Osteocyte (in vitro differentiated cells): ENCODE data around the gene KASH5. TPM values are rescaled to one million over a fixed set of nuclear protein-coding genes. Genes with fewer than 3 reads are reported as not detected.

Experiments used
- DNase-seq: peaks from one replicate; pipeline ENCODE4 v3.0.0; 2021; ENCODE audit warnings: mixed read lengths; ENCODE audit not compliant: unreplicated experiment; ENCODE audit errors: extremely low spot score
- H3K27ac Mint-ChIP-seq: one replicate; pipeline ENCODE4 v1.8.0; 2021; ENCODE audit warnings: mild to moderate bottlenecking, mixed read lengths; ENCODE audit not compliant: unreplicated experiment
- H3K27me3 Mint-ChIP-seq: one replicate; pipeline ENCODE4 v1.8.0; 2021; ENCODE audit warnings: mixed read lengths; ENCODE audit not compliant: unreplicated experiment
- H3K36me3 Mint-ChIP-seq: one replicate; pipeline ENCODE4 v1.8.0; 2021; ENCODE audit warnings: mixed read lengths; ENCODE audit not compliant: unreplicated experiment
- H3K4me1 Mint-ChIP-seq: one replicate; pipeline ENCODE4 v1.8.0; 2021; ENCODE audit warnings: mixed read lengths; ENCODE audit not compliant: unreplicated experiment
- H3K4me3 Mint-ChIP-seq: one replicate; pipeline ENCODE4 v1.8.0; 2021; ENCODE audit warnings: mild to moderate bottlenecking, moderate library complexity, mixed read lengths; ENCODE audit not compliant: unreplicated experiment
- H3K9me3 Mint-ChIP-seq: one replicate; pipeline ENCODE4 v1.8.0; 2021; ENCODE audit warnings: mixed read lengths; ENCODE audit not compliant: unreplicated experiment
- CTCF ChIP-seq: fragments of 200-600 bp; sonication (generic); IDR thresholded peaks from 2 replicates; pipeline ENCODE4 v1.5.0; 2021; ENCODE audit warnings: antibody characterized with exemption, mild to moderate bottlenecking, moderate library complexity
- total RNA-seq: library from RNA; stranded (reverse); gene quantifications from 2 replicates; pipeline ENCODE4 v1.2.1, GENCODE V29; 2021

The KASH5 gene
- total RNA-seq, 1 donor from 2014 or later = not detected

GRCh38 chr19:49391581-49392399, 3.7 kb downstream of the KASH5 start:
- H3K4me1 Mint-ChIP-seq = peaks cover 2% of the 10 kb centered on the region

GRCh38 chr19:49393881-49394280, 5.8 kb downstream of the KASH5 start:
- H3K27ac Mint-ChIP-seq = no peak overlapping the region
- no peaks in the 10 kb centered on the region for H3K9me3 Mint-ChIP-seq
- no peaks in the 10 kb centered on the region for H3K36me3 Mint-ChIP-seq
- DNase-seq = no peak
- H3K4me1 Mint-ChIP-seq = peaks cover 2% of the 10 kb centered on the region
- peaks cover 16% of the 10 kb centered on the region for H3K27me3 Mint-ChIP-seq
- no peak for TF ChIP-seq CTCF
- H3K4me3 Mint-ChIP-seq = no peak overlapping the region

More at GRCh38 chr19:49391581-49392399, 3.7 kb downstream of the KASH5 start:
- H3K27me3 Mint-ChIP-seq = peaks cover 12% of the 10 kb centered on the region
- H3K27ac Mint-ChIP-seq = no peak overlapping the region
- no peaks in the 10 kb centered on the region for H3K9me3 Mint-ChIP-seq
- no peak overlapping the region for H3K4me3 Mint-ChIP-seq
- TF ChIP-seq CTCF = peak; percentile 91
- H3K36me3 Mint-ChIP-seq = no peaks in the 10 kb centered on the region
- peak; percentile 90 for DNase-seq

GRCh38 chr19:49395581-49396407, 7.7 kb downstream of the KASH5 start:
- DNase-seq = no peak
- peaks cover 2% of the 10 kb centered on the region for H3K4me1 Mint-ChIP-seq
- no peaks in the 10 kb centered on the region for H3K9me3 Mint-ChIP-seq
- H3K27ac Mint-ChIP-seq = no peak overlapping the region
- no peaks in the 10 kb centered on the region for H3K36me3 Mint-ChIP-seq
- no peak overlapping the region for H3K4me3 Mint-ChIP-seq
- TF ChIP-seq CTCF = no peak
- peaks cover 13% of the 10 kb centered on the region for H3K27me3 Mint-ChIP-seq

- TF ChIP-seq CTCF = no peak
- peaks cover 7% of the 10 kb centered on the region for H3K4me1 Mint-ChIP-seq
- H3K27me3 Mint-ChIP-seq = peaks cover 12% of the 10 kb centered on the region
- H3K36me3 Mint-ChIP-seq = no peaks in the 10 kb centered on the region
- no peaks in the 10 kb centered on the region for H3K9me3 Mint-ChIP-seq
- no peak overlapping the region for H3K27ac Mint-ChIP-seq
- no peak overlapping the region for H3K4me3 Mint-ChIP-seq
- DNase-seq = no peak
Observed at GRCh38 chr19:49396738-49397505, 8.9 kb downstream of the KASH5 start.
